HepG2 (cell line): ENCODE results near the gene LRP5. TPM values are rescaled to one million over a fixed set of nuclear protein-coding genes. Genes with fewer than 3 reads are reported as not detected.

Experiments
- ATAC-seq: fragments of 200-7000 bp; cut with Tn5 transposase; 3 replicates; pipeline ENCODE4 v1.9.1; 2020; ENCODE audit warnings: mild to moderate bottlenecking, moderate library complexity
- BruUV-seq: library from RNA; stranded (reverse); fragments of 400-500 nt; replicated peaks from 2 replicates; lab custom pipeline; 2021; lab: Mats Ljungman, UMichigan
- CTCF ChIA-PET: fragments of 300-600 bp; formaldehyde crosslinking; extraction: SDS; loops from one replicate; lab custom pipeline; 2021; ENCODE audit warnings: low total read pairs, inconsistent platforms, low intra/inter-chr PET ratio; lab: Yijun Ruan, JAX
- POLR2A ChIA-PET: fragments of 350-600 bp; sonication (Branson Sonifier 250); formaldehyde crosslinking; loops from one replicate; lab custom pipeline; 2020; ENCODE audit warnings: antibody characterized with exemption, inconsistent platforms; lab: Yijun Ruan, JAX
- DNase-seq: peaks from one replicate; pipeline ENCODE4 v3.0.0-alpha.2; 2015; ENCODE audit warnings: low spot score
- FAIRE-seq: peaks from 3 replicates; lab custom pipeline; 2011; peaks lifted over from hg19 to GRCh38; lab: Jason Lieb, UNC
- H2AFZ ChIP-seq: one replicate; pipeline ENCODE4 v1.6.1; 2011; ENCODE audit warnings: low read length, inconsistent platforms
- H3K27ac ChIP-seq: fragments of 300-600 bp; 3 replicates; pipeline ENCODE4 v1.8.0; 2011; ENCODE audit warnings: mixed run types, mild to moderate bottlenecking, mixed read lengths, low read length, inconsistent platforms; ENCODE audit not compliant: insufficient read depth; ENCODE audit errors: extremely low read length
- H3K27me3 ChIP-seq, 2 experiments: fragments of 200-600 bp in 1 of 2; 2 replicates in 1 of 2; 3 replicates in 1 of 2; pipeline versions ENCODE4 v1.6.0 to v1.8.0; 2011; ENCODE audit warnings: low read length in 2 of 2, mild to moderate bottlenecking in 2 of 2, moderate library complexity in 2 of 2, inconsistent platforms in 1 of 2; ENCODE audit not compliant: insufficient read depth in 2 of 2, control insufficient read depth in 1 of 2
- H3K36me3 ChIP-seq, 2 experiments: fragments of 200-600 bp in 1 of 2; replicated peaks in 1 of 2; 2 replicates in 1 of 2; 3 replicates in 1 of 2; pipeline versions ENCODE4 v1.5.1 to v1.8.0; 2011; ENCODE audit warnings: low read length in 2 of 2, inconsistent platforms in 1 of 2; ENCODE audit not compliant: insufficient read depth in 2 of 2, control insufficient read depth in 1 of 2
- H3K4me1 ChIP-seq: 2 replicates; pipeline ENCODE4 v1.5.1; 2012; ENCODE audit warnings: low read length, inconsistent platforms; ENCODE audit not compliant: insufficient read depth
- H3K4me2 ChIP-seq: 2 replicates; pipeline ENCODE4 v1.6.0; 2011; ENCODE audit warnings: low read depth, low read length, inconsistent platforms
- H3K4me3 ChIP-seq, 3 experiments: fragments of 200-600 bp in 1 of 3; sonication (generic), shearing (Covaris generic) in 1 of 3; replicated peaks in 1 of 3; 2 replicates each; pipeline ENCODE4 v1.5.1; 2011 to 2016; ENCODE audit warnings: low read length in 3 of 3, inconsistent platforms in 2 of 3, low read depth in 2 of 3, mild to moderate bottlenecking in 2 of 3, control low read depth in 1 of 3, mixed read lengths in 1 of 3; ENCODE audit not compliant: insufficient read depth in 1 of 3
- H3K79me2 ChIP-seq: one replicate; pipeline ENCODE4 v1.6.1; 2011; ENCODE audit warnings: low read length, inconsistent platforms; ENCODE audit not compliant: insufficient read depth
- H3K9ac ChIP-seq: 2 replicates; pipeline ENCODE4 v1.6.0; 2011; ENCODE audit warnings: mild to moderate bottlenecking, low read depth, low read length, inconsistent platforms; ENCODE audit not compliant: insufficient read depth
- H3K9me3 ChIP-seq: 2 replicates; pipeline ENCODE4 v1.5.1; 2012; ENCODE audit warnings: mild to moderate bottlenecking, low read length
- H4K20me1 ChIP-seq: 2 replicates; pipeline ENCODE4 v1.6.0; 2011; ENCODE audit warnings: inconsistent platforms, mild to moderate bottlenecking, low read length, moderate library complexity; ENCODE audit not compliant: insufficient read depth
- ATF7-NPFF ChIP-seq: sonication (generic); formaldehyde crosslinking; IDR thresholded peaks from 2 replicates; pipeline ENCODE4 v1.8.1; 2023; ENCODE audit warnings: mild to moderate bottlenecking, low read depth, missing genetic modification reagents, moderate library complexity
- NCOA1 ChIP-seq: sonication (generic); formaldehyde crosslinking; IDR thresholded peaks from 2 replicates; pipeline ENCODE4 v1.9.0; 2021; ENCODE audit warnings: missing genetic modification reagents
- NR2F6 ChIP-seq, 2 experiments: IDR thresholded peaks; 2 replicates each; pipeline ENCODE4 v1.6.1; 2016; ENCODE audit warnings: antibody characterized with exemption in 1 of 2, mild to moderate bottlenecking in 1 of 2
- RBM22 ChIP-seq: fragments of 200-400 bp; formaldehyde crosslinking; optimal IDR thresholded peaks from 2 replicates; pipeline ENCODE3; 2017; ENCODE audit warnings: mild to moderate bottlenecking, low read length, moderate library complexity
- SRF ChIP-seq: IDR thresholded peaks from 2 replicates; pipeline ENCODE4 v1.6.1; 2011; ENCODE audit warnings: mild to moderate bottlenecking, low read depth, low read length, moderate library complexity
- SRSF4 ChIP-seq: fragments of 200-400 bp; formaldehyde crosslinking; IDR thresholded peaks from one replicate; pipeline ENCODE4 v1.6.1; 2018; ENCODE audit warnings: mild to moderate bottlenecking, low read depth, low read length, moderate library complexity; ENCODE audit not compliant: poor library complexity, severe bottlenecking
- THAP9 ChIP-seq: sonication (generic); formaldehyde crosslinking; IDR thresholded peaks from 2 replicates; pipeline ENCODE4; 2020; ENCODE audit warnings: missing genetic modification reagents, mild to moderate bottlenecking, borderline replicate concordance
- ZKSCAN5 ChIP-seq: sonication (generic); formaldehyde crosslinking; IDR thresholded peaks from 2 replicates; pipeline ENCODE4 v1.5.1; 2020; ENCODE audit warnings: mild to moderate bottlenecking, missing genetic modification reagents
- ZNF382 ChIP-seq: sonication (generic); formaldehyde crosslinking; IDR thresholded peaks from 2 replicates; pipeline ENCODE4 v1.5.0; 2020; ENCODE audit warnings: missing genetic modification reagents, mild to moderate bottlenecking, borderline replicate concordance
- ZNF441 ChIP-seq: sonication (generic); formaldehyde crosslinking; IDR thresholded peaks from 2 replicates; pipeline ENCODE4 v1.7.0; 2021; ENCODE audit warnings: missing genetic modification reagents, borderline replicate concordance
- ZNF546 ChIP-seq: sonication (generic); formaldehyde crosslinking; conservative IDR thresholded peaks from 2 replicates; pipeline ENCODE4 v1.8.1; 2023; ENCODE audit warnings: mild to moderate bottlenecking, missing genetic modification reagents
- WGBS: methylation state at CpG from one replicate; pipeline ENCODE4 v1.1.6; 2017; ENCODE audit warnings: low lambda C conversion rate; 5-methylcytosine and 5-hydroxymethylcytosine counted together
- in situ Hi-C: cut with HindIII; loops from 2 replicates; pipeline ENCODE4 v1.10.0; 2017; ENCODE audit warnings: low pct_unique_long_range_greater_than_20kb; ENCODE audit not compliant: extremely low pct_ligation_motif_present
- intact Hi-C: fragments of 100-400 bp; cut with micrococcal nuclease; formaldehyde crosslinking; loops from one replicate; pipeline ENCODE4 v1.10.0; 2022; ENCODE audit not compliant: unreplicated experiment
- polyA plus RNA-seq, 8 experiments: library from polyadenylated mRNA; depleted of rRNA in 3 of 8; stranded (reverse) in 7 of 8; unstranded in 1 of 8; fragments of >200 nt; fragmentation: Illumina TruSeq in 4 of 8; extraction: Trizol in 4 of 8; gene quantifications; 2 replicates each; pipeline versions ENCODE4 v1.2.1 to v1.2.3, GENCODE V29; 2011 to 2016; ENCODE audit warnings: low read depth in 4 of 8, missing spikeins in 1 of 8, mixed read lengths in 1 of 8; ENCODE audit not compliant: insufficient read depth in 1 of 8
- total RNA-seq, 5 experiments: library from RNA; depleted of rRNA; stranded (reverse); fragments of >200 nt; fragmentation: Illumina TruSeq; extraction: Trizol; gene quantifications; 2 replicates each; pipeline ENCODE4 v1.2.3, GENCODE V29; 2016; ENCODE audit warnings: low read depth in 1 of 5

Gene LRP5
- total and polyA plus RNA-seq, 2 of the 13 experiments (the other 11 are each of a cell fraction or from before 2014, with no cell fraction given) = 40.4 to 64.0 TPM

GRCh38 chr11:68334923-68335322 is 22.5 kb downstream of the LRP5 start (continued):
- TF ChIP-seq NR2F6 (IDR thresholded peaks at IDR 0.05) = peak; percentile 53
- peak; percentile 68 for TF ChIP-seq NR2F6 (CRISPR knock-in tag; IDR thresholded peaks at IDR 0.05)
- TF ChIP-seq, all 625 proteins: peak for 9

- DNase-seq (no peak), FAIRE-seq (no peak), ATAC-seq (no peak)
- intact Hi-C loops = no loop called here
- in situ Hi-C loops = no loop called here
- TF ChIP-seq ATF7-NPFF (CRISPR knock-in tag) = no peak
- peak; percentile 87 for TF ChIP-seq RBM22
- no peak for TF ChIP-seq ZNF441 (CRISPR knock-in tag)
- no peak for TF ChIP-seq NCOA1
- no TSS peak for BruUV-seq
- Histone ChIP-seq H3K4me3 (no peak overlapping the region), H4K20me1 (peaks cover 38% of the 10 kb centered on the region), H3K27me3 (no peaks in the 10 kb centered on the region), H3K36me3 (peaks cover 8 to 30% of the 10 kb centered on the region in 2 experiments; a peak in 4 of 5 replicates), H3K9ac (no peak overlapping the region), H2AFZ (no peak overlapping the region), H3K4me1 (peaks cover 97% of the 10 kb centered on the region), H3K4me2 (no peak overlapping the region), H3K79me2 (peaks cover 97% of the 10 kb centered on the region), H3K9me3 (no peaks in the 10 kb centered on the region), H3K27ac (peak overlapping the region; percentile 17)
- CTCF ChIA-PET = no interaction called here
- 95% methylated on average over 8 of the region's 8 CpGs for WGBS
- POLR2A ChIA-PET = interaction anchor here (0.6 to 1.5 kb wide), 3 partner anchors 10 to 38 kb away, joined by 3 to 4 read pairs (median 3); no protein-coding TSS in a partner anchor
These were observed 23.3 kb downstream of the LRP5 start for GRCh38 chr11:68335683-68336082.

- intact Hi-C loops (no loop called here), in situ Hi-C loops (no loop called here)
- ATAC-seq (no peak), FAIRE-seq (no peak), DNase-seq (no peak)
- no TSS peak for BruUV-seq
- Histone ChIP-seq H3K9ac (no peak overlapping the region), H3K9me3 (no peaks in the 10 kb centered on the region), H4K20me1 (peaks cover 49% of the 10 kb centered on the region), H3K27ac (no peak overlapping the region), H3K4me3 (no peak overlapping the region), H3K27me3 (no peaks in the 10 kb centered on the region), H3K79me2 (peaks cover 97% of the 10 kb centered on the region), H3K4me1 (peaks cover 97% of the 10 kb centered on the region), H2AFZ (no peak overlapping the region), H3K36me3 (peaks cover 8 to 30% of the 10 kb centered on the region in 2 experiments; a peak in 4 of 5 replicates), H3K4me2 (no peak overlapping the region)
- WGBS = 88% methylated on average over 9 of the region's 9 CpGs
- ChIA-PET POLR2A (interaction anchor here (1.1 to 1.2 kb wide), 2 partner anchors 8 to 39 kb away, joined by 3 read pairs; no protein-coding TSS in a partner anchor), CTCF (no interaction called here)
- TF ChIP-seq THAP9 (no peak), ZNF382 (CRISPR knock-in tag) (no peak), ZKSCAN5 (CRISPR knock-in tag) (no peak), ZNF546 (CRISPR knock-in tag) (no peak), SRF (no peak), SRSF4 (no peak)
These were observed 24.3 kb downstream of the LRP5 start for GRCh38 chr11:68336716-68337115.
